Glutamatergic neuron (in vitro differentiated cells): ENCODE data around the gene ADH1A. TPM values are rescaled to one million over a fixed set of nuclear protein-coding genes. Genes with fewer than 3 reads are reported as not detected.

Experiments
- total RNA-seq: library from RNA; stranded (reverse); fragmentation: NEBNext Ultra II Directional; extraction: Animal tissue kit (Norgen Biotek cat#: 25700); gene quantifications from one replicate; pipeline ENCODE4 v1.2.1, GENCODE V29; 2021; ENCODE audit not compliant: unreplicated experiment

Gene ADH1A
- total RNA-seq, 1 donor from 2014 or later: not detected

Other genes starting within 250 kb of the ADH1A start
- 201 TPM for gene ADH5, start 202.2 kb downstream of the ADH1A start, total RNA-seq
- gene ADH4, start 146.7 kb downstream of the ADH1A start, total RNA-seq: not detected
- not detected for gene ADH6, start 71.7 kb downstream of the ADH1A start, total RNA-seq
- not detected for gene ADH1B, start 30.4 kb upstream of the ADH1A start, total RNA-seq
- not detected for gene ADH1C, start 61.8 kb upstream of the ADH1A start, total RNA-seq
- not detected for gene ADH7, start 144.4 kb upstream of the ADH1A start, total RNA-seq
- not detected for gene C4orf17, start 220.0 kb upstream of the ADH1A start, total RNA-seq